Neural progenitor cell (in vitro differentiated cells): Measurements from ENCODE around the gene DIDO1. TPM values are rescaled to one million over a fixed set of nuclear protein-coding genes. Genes with fewer than 3 reads are reported as not detected.

Source experiments
- DNase-seq: peaks from one replicate; pipeline ENCODE4 v3.0.0-alpha.2; 2016; ENCODE audit warnings: low spot score
- H2AFZ ChIP-seq: fragments of 200-600 bp; sonication (generic); replicated peaks from 2 replicates; pipeline ENCODE4 v1.6.1; 2016; ENCODE audit warnings: antibody characterized with exemption
- H3F3A ChIP-seq: fragments of 200-600 bp; sonication (generic); 2 replicates; pipeline ENCODE4 v1.6.1; 2016; ENCODE audit warnings: antibody characterized with exemption, low read depth
- H3K27ac ChIP-seq: fragments of 200-600 bp; sonication (generic); 2 replicates; pipeline ENCODE4 v1.5.1; 2016; ENCODE audit warnings: mild to moderate bottlenecking
- H3K27me3 ChIP-seq: fragments of 200-600 bp; sonication (generic); 2 replicates; pipeline ENCODE4 v1.6.1; 2016; ENCODE audit warnings: mild to moderate bottlenecking, moderate library complexity
- H3K36me3 ChIP-seq: fragments of 200-600 bp; sonication (generic); 2 replicates; pipeline ENCODE4 v1.5.1; 2016
- H3K4me1 ChIP-seq: fragments of 200-600 bp; sonication (generic); 2 replicates; pipeline ENCODE4 v1.6.1; 2016; ENCODE audit warnings: mixed run types
- H3K4me2 ChIP-seq: fragments of 200-600 bp; sonication (generic); 2 replicates; pipeline ENCODE4 v1.6.1; 2016
- H3K4me3 ChIP-seq: fragments of 200-600 bp; sonication (generic); 2 replicates; pipeline ENCODE4 v1.5.1; 2016
- H3K79me2 ChIP-seq: fragments of 200-600 bp; sonication (generic); 2 replicates; pipeline ENCODE4 v1.6.1; 2016; ENCODE audit warnings: low read depth
- H3K9ac ChIP-seq: fragments of 200-600 bp; sonication (generic); 2 replicates; pipeline ENCODE4 v1.6.1; 2016
- H3K9me3 ChIP-seq: fragments of 200-600 bp; sonication (generic); 2 replicates; pipeline ENCODE4 v1.5.1; 2016; ENCODE audit warnings: low read depth
- H4K20me1 ChIP-seq: fragments of 200-600 bp; sonication (generic); 2 replicates; pipeline ENCODE4 v1.6.1; 2016; ENCODE audit warnings: low read depth
- H3K27ac Mint-ChIP-seq: 3 replicates; pipeline ENCODE4 v1.8.0; 2021; ENCODE audit warnings: mixed read lengths
- H3K27me3 Mint-ChIP-seq: 2 replicates; pipeline ENCODE4 v1.8.0; 2022; ENCODE audit warnings: low read depth, mild to moderate bottlenecking, inconsistent platforms, moderate library complexity, mixed read lengths; ENCODE audit not compliant: insufficient read depth
- H3K36me3 Mint-ChIP-seq: 3 replicates; pipeline ENCODE4 v1.8.0; 2021; ENCODE audit warnings: mixed read lengths
- H3K4me1 Mint-ChIP-seq: 3 replicates; pipeline ENCODE4 v1.8.0; 2021; ENCODE audit warnings: mixed read lengths
- H3K4me3 Mint-ChIP-seq: 3 replicates; pipeline ENCODE4 v1.8.0; 2021; ENCODE audit warnings: mild to moderate bottlenecking, moderate library complexity, mixed read lengths
- H3K9me3 Mint-ChIP-seq: 3 replicates; pipeline ENCODE4 v1.8.0; 2020; ENCODE audit warnings: mixed read lengths
- EZH2 ChIP-seq: fragments of 200-600 bp; sonication (generic); IDR thresholded peaks from 2 replicates; pipeline ENCODE4 v1.6.1; 2017; ENCODE audit warnings: antibody characterized with exemption, mild to moderate bottlenecking, moderate library complexity
- EZH2phosphoT487 ChIP-seq: fragments of 200-600 bp; sonication (generic); IDR thresholded peaks from 2 replicates; pipeline ENCODE4 v1.6.1; 2017; ENCODE audit warnings: antibody characterized with exemption
- total RNA-seq: library from RNA; depleted of rRNA; stranded (reverse); fragments of >200 nt; gene quantifications from 2 replicates; pipeline ENCODE4 v1.2.3, GENCODE V29; 2015; ENCODE audit warnings: low replicate concordance
- TF ChIP-seq, protein P1 (sequence below): fragments of 200-600 bp; sonication (generic); IDR thresholded peaks from 2 replicates; pipeline ENCODE4 v1.5.1; 2017; ENCODE audit warnings: antibody characterized with exemption, mild to moderate bottlenecking

The DIDO1 gene
- total RNA-seq, 1 donor from 2014 or later: 64.5 TPM

DNA sequence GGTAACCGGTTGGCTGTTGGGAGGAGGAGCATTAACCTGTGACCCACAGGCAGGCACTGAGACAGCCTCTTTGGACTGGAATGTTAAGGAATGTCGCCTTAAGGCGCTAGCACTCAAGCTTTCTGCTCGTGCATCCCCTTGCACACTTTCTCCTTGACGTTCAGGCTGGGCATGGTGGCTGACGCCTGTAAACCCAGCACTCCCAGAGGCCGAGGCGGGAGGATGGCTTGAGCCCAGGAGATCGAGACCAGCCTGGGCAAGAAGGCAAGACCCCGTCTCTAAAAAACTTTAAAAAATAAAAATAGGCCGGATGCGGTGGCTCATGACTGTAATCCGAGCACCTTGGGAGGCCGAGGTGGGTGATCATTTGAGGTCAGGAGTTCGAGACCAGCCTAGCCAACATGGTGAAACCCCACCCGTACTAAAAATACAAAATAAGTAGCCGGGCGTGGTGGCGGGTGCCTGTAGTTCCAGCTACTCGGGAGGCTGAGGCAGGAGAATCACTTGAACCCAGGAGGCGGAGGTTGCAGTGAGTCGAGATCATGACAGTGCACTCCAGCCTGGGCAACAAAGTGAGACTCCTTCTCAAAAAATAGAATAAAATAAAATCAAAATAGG lies 9.8 kb upstream of the DIDO1 start:
- no peaks in the 10 kb centered on the region for H3K36me3 ChIP-seq
- H3K9ac ChIP-seq: no peak overlapping the region
- Mint-ChIP-seq H3K27me3 (peaks cover 5% of the 10 kb centered on the region), H3K9me3 (no peaks in the 10 kb centered on the region), H3K4me1 (peaks cover 19% of the 10 kb centered on the region), H3K27ac (no peak overlapping the region), H3K36me3 (peaks cover 7% of the 10 kb centered on the region), H3K4me3 (no peak overlapping the region)
- no peak overlapping the region for H2AFZ ChIP-seq
- peaks cover 45% of the 10 kb centered on the region for H3F3A ChIP-seq
- H4K20me1 ChIP-seq: peaks cover 86% of the 10 kb centered on the region
- no peaks in the 10 kb centered on the region for H3K9me3 ChIP-seq
- H3K4me1 ChIP-seq: peaks cover 26% of the 10 kb centered on the region
- peak overlapping the region; percentile 81 for H3K4me3 ChIP-seq
- DNase-seq: peak; percentile 75
- peak overlapping the region; percentile 44 for H3K27ac ChIP-seq
- H3K27me3 ChIP-seq: no peaks in the 10 kb centered on the region
- TF ChIP-seq EZH2phosphoT487: no peak
- TF ChIP-seq EZH2: no peak
- TF ChIP-seq, protein P1, sequence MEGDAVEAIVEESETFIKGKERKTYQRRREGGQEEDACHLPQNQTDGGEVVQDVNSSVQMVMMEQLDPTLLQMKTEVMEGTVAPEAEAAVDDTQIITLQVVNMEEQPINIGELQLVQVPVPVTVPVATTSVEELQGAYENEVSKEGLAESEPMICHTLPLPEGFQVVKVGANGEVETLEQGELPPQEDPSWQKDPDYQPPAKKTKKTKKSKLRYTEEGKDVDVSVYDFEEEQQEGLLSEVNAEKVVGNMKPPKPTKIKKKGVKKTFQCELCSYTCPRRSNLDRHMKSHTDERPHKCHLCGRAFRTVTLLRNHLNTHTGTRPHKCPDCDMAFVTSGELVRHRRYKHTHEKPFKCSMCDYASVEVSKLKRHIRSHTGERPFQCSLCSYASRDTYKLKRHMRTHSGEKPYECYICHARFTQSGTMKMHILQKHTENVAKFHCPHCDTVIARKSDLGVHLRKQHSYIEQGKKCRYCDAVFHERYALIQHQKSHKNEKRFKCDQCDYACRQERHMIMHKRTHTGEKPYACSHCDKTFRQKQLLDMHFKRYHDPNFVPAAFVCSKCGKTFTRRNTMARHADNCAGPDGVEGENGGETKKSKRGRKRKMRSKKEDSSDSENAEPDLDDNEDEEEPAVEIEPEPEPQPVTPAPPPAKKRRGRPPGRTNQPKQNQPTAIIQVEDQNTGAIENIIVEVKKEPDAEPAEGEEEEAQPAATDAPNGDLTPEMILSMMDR: no peak
- H3K79me2 ChIP-seq: peaks cover 96% of the 10 kb centered on the region
- peak overlapping the region; percentile 77 for H3K4me2 ChIP-seq

DNA sequence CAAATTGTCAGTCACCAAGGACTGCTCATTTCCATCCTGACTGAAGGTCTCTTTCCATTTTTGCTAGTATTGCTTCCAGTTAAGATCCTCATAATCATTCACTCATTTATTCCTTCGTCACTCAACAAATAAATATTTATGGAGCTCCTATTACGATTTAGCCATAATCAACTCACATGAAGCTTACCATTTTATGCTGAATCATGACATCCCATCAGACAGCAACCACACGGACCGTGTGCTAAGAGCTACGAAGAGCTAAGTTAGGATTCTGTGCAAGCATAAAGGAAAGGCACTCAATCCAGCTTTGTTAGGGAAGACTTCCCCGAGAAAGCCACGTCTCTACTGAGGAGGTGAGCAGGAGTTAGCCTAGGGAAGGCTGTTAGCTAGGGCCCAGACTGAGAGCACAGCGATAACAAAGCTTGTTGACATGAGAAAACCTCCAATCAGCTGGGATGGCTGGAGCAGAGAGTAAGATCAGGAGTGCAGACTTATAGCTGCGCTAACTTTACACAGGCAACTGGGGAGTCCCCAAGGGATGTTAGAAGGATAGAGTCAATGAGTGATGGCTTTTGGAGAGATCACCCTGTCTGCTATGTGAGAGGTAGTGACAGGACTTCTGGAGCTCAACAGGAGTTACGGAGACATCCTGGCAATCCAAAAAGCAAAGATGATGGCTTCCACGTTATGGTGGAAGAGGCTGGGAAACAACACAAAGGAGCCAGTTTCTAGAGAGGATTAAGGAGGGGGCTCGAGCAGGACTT lies 9.1 kb upstream of the DIDO1 start:
- peak overlapping the region; percentile 81 for H3K4me3 ChIP-seq
- TF ChIP-seq, protein P1: no peak
- no peak for TF ChIP-seq EZH2phosphoT487
- no peak for TF ChIP-seq EZH2
- Mint-ChIP-seq H3K27me3 (peaks cover 5% of the 10 kb centered on the region), H3K4me3 (no peak overlapping the region), H3K27ac (no peak overlapping the region), H3K36me3 (peaks cover 7% of the 10 kb centered on the region), H3K9me3 (no peaks in the 10 kb centered on the region), H3K4me1 (peaks cover 22% of the 10 kb centered on the region)
- no peak overlapping the region for H2AFZ ChIP-seq
- no peaks in the 10 kb centered on the region for H3K9me3 ChIP-seq
- H3K9ac ChIP-seq: peak overlapping the region; percentile 40
- no peak overlapping the region for H3K27ac ChIP-seq
- H3F3A ChIP-seq: peaks cover 52% of the 10 kb centered on the region
- H3K79me2 ChIP-seq: peaks cover 96% of the 10 kb centered on the region
- peak overlapping the region; percentile 77 for H3K4me2 ChIP-seq
- DNase-seq: no peak
- H3K36me3 ChIP-seq: no peaks in the 10 kb centered on the region
- H3K4me1 ChIP-seq: peaks cover 29% of the 10 kb centered on the region
- peaks cover 86% of the 10 kb centered on the region for H4K20me1 ChIP-seq
- H3K27me3 ChIP-seq: no peaks in the 10 kb centered on the region

DNA sequence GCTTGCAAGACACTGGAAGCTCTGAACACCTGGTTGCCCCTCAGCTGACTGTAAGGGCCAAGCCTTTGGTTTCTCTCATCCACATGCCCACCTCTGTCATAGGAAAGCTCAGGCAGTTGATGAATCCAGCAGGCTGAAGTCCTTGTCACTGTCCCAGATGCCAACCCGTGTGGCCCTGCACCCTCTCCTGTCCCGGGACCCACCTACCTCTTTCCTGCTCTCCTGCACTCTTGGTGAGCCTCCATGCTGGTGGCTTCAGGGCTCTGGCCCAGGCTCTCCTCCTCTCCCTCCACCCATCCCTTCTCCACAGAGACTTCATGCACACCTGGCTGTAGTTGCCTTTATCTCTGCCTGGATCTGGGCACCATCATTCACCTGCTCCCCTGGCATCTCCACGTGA lies 7.7 kb upstream of the DIDO1 start:
- Histone ChIP-seq H3F3A (peaks cover 62% of the 10 kb centered on the region), H3K79me2 (peaks cover 96% of the 10 kb centered on the region), H2AFZ (no peak overlapping the region), H3K36me3 (no peaks in the 10 kb centered on the region), H3K4me2 (no peak overlapping the region), H3K4me3 (no peak overlapping the region), H3K9ac (no peak overlapping the region), H3K9me3 (no peaks in the 10 kb centered on the region), H3K4me1 (peaks cover 23% of the 10 kb centered on the region), H4K20me1 (peaks cover 87% of the 10 kb centered on the region), H3K27me3 (no peaks in the 10 kb centered on the region), H3K27ac (no peak overlapping the region)
- no peak for TF ChIP-seq EZH2
- no peak for TF ChIP-seq EZH2phosphoT487
- TF ChIP-seq, protein P1: no peak
- Mint-ChIP-seq H3K27me3 (peaks cover 5% of the 10 kb centered on the region), H3K4me1 (peaks cover 21% of the 10 kb centered on the region), H3K36me3 (peaks cover 3% of the 10 kb centered on the region), H3K4me3 (no peak overlapping the region), H3K9me3 (no peaks in the 10 kb centered on the region), H3K27ac (no peak overlapping the region)
- no peak for DNase-seq
